AG09319 (cell line): ENCODE measurements around the gene TWIST2.
A peak's percentile ranks its signal among the peaks of the same experiment; 100 is the strongest.

Experiments used
- DNase-seq: peaks from one replicate; pipeline ENCODE4 v3.0.0-alpha.2; 2010; ENCODE audit warnings: low read depth; ENCODE audit errors: extremely low read depth
- TF ChIP-seq, protein P1 (sequence below): IDR thresholded peaks from 2 replicates; pipeline ENCODE4 v1.5.1; 2011; ENCODE audit warnings: low read depth, mild to moderate bottlenecking, inconsistent platforms, low read length, moderate library complexity

Gene TWIST2

DNA sequence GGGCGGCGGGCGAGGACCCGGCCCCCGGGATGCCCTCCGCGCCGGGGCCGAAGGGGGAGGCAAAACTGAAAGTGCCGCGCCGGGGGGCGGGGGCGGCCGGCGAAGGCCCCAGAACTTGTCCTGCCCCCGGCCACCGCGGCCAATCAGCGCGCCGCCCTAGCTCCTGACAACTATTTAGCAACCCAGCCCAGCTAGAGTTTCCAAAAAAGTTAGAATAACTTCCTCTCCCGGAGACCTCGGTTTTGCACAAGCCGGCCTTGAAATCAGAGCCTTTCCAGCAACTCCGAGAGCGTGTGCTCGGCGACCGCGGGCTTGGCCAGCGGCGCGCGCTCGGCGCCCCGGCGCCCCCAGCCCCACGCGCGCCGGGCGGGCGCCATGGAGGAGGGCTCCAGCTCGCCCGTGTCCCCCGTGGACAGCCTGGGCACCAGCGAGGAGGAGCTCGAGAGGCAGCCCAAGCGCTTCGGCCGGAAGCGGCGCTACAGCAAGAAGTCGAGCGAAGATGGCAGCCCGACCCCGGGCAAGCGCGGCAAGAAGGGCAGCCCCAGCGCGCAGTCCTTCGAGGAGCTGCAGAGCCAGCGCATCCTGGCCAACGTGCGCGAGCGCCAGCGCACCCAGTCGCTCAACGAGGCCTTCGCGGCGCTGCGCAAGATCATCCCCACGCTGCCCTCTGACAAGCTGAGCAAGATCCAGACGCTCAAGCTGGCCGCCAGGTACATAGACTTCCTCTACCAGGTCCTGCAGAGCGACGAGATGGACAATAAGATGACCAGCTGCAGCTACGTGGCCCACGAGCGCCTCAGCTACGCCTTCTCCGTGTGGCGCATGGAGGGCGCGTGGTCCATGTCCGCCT lies at the start of gene TWIST2:
TSS of gene TWIST2 (plus strand) at position 245 of the 850 bp plus-strand sequence. CDS start at position 376, 131 bp downstream.
- peak; percentile 96 for DNase-seq
- TF ChIP-seq, protein P1, sequence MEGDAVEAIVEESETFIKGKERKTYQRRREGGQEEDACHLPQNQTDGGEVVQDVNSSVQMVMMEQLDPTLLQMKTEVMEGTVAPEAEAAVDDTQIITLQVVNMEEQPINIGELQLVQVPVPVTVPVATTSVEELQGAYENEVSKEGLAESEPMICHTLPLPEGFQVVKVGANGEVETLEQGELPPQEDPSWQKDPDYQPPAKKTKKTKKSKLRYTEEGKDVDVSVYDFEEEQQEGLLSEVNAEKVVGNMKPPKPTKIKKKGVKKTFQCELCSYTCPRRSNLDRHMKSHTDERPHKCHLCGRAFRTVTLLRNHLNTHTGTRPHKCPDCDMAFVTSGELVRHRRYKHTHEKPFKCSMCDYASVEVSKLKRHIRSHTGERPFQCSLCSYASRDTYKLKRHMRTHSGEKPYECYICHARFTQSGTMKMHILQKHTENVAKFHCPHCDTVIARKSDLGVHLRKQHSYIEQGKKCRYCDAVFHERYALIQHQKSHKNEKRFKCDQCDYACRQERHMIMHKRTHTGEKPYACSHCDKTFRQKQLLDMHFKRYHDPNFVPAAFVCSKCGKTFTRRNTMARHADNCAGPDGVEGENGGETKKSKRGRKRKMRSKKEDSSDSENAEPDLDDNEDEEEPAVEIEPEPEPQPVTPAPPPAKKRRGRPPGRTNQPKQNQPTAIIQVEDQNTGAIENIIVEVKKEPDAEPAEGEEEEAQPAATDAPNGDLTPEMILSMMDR: no peak; the same call in 1 of the 2 replicates

DNA sequence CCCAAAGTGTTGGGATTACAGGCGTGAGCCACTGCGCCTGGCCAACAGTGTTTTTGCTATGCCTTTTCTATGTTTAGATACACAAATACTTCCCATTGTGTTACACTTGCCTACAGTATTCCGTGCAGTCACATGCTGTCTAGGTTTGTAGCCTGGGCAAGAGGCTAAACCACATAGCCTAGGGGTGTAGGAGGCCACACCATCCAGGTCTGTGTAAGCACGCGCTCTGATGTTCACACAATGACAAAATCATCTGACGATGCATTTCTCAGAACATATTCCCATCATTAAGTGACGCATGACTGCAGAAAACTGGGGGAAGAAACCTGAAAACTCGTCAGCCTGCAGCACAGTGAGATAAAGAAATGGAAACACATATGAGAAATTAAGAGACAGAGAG lies 46.1 kb upstream of the TWIST2 start:
- TF ChIP-seq, protein P1: no peak
- DNase-seq: no peak

DNA sequence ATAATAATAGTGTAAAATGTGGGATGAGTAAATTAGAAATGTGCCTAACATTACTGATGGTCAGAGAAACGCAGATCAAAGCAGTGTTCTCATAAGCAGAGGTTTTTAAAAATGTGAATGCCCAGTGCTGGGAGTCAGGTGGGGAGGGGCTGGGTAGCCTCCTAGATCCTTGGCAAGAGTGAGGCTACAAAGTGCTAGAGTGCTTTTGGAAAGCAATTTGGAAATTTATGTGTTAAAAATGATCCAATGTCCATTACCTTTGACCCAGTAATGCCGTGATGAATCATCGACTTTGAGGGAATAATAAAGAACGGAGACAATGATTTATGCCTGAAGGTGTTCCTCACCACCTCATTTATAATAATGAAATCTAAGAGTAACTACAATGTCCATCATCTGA lies 44.9 kb upstream of the TWIST2 start:
- TF ChIP-seq, protein P1: no peak
- no peak for DNase-seq

DNA sequence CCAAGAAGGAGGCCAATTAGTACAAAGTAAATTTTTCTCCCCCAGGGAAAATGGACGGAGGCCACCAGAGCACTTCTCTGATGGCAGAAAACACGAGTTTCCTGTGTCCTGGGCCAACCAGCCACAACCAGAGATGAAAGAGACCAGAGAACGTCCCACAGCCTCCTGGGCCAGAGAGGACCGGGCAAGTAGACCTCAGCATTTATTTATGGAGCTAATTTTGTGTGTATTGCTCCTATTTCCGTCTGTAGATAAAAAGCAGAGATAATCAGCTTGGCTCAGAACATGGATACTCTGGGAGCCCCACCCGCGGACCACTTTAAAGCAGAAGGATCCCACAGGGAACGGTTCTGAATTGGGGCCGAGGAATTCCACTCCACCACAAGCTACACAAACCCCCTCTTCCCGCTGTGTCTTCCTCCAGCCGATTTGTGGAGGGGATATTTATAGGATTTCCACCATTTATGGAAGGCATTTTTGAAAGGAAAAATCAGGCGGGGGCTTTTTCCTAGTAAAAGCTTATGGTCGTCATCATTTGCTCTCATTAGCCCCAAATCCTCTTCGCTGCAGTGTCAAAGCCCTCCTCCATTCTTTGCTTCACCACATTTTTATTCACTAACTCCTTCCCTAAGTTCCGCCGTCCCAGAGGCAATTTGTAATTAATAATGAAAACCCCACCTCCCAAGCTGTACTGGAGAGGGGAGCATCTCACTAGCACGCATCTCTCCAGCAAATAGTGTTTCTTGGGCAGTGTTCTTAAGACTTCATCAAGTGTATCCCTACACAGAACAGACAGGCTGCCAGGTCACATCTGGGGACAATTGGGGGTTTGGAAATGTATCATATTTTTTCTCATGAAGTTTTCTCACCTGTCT lies 43.7 kb upstream of the TWIST2 start:
- TF ChIP-seq, protein P1: no peak
- no peak for DNase-seq

DNA sequence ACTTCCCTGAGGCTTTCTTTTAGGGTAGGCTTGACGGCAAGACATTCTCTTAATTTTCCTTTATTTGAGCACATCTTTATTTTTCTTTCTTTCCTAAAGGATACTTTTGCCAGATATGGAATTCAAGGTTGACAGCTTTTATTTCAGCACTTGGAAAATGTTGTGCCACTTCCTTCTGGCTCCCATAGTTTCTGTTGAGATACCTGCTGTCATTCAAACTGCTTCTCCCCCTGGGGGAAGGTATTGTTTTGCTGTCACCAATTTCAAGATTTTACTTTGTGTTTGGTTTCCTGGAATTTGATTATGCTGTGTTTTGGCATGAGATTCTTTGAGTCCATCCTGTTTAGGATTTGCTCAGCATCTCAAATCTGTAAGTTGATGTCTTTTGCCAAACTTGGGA lies 39.1 kb upstream of the TWIST2 start:
- TF ChIP-seq, protein P1: no peak
- DNase-seq: no peak

DNA sequence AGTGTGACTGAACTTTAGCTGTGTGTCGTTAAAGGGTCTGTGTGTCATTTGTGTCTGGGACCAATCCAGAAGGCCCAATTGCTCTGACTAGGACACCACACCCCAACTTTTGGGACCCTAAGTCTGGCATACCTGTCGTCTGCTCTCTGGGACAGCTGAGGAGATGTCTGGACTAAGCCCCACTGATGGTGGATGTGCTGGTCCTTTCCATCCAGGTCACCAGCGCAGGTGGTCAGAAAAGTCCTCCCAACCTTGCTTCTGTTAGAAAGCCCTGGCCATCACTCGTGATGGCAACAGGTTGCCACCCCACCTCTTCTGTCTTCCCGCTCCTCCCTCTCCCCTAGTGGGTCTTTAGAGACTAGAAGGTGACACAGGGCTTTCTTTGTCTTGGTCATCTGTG lies 37.6 kb upstream of the TWIST2 start:
- no peak for DNase-seq
- TF ChIP-seq, protein P1: no peak

DNA sequence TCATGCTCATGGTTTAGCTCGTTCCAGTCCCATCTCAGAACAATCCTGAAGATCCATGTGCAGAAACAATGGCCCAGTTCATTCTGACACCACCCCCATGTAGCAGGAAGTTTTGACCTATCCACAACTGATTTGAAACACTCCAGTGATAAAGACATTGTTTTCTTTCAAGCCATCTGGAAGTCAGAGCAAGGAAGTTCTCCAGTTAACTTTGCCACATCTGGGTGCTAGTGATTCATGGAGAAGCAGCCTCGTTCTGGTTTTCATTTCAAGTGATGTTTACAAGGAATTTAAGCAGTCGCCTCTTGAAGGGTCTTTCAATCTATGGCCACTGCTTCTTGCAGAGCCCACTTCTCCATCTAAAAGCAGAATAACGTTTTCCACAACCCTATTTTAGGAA lies 36.6 kb upstream of the TWIST2 start:
- no peak for DNase-seq
- TF ChIP-seq, protein P1: no peak
